Measurements from ENCODE around the gene SYTL2.

SYTL2 gene

GRCh38 chr11:85806016-85806415 lies 4.9 kb downstream of the SYTL2 start:
- DNase-seq (ENCODE audit: extremely low read depth, low read depth) = no peak
- H3K4me3 ChIP-seq (replicated peaks; ENCODE audit: low read depth, low read length) = no peak overlapping the region
- no peak for TF ChIP-seq CTCF (IDR thresholded peaks at IDR 0.05; ENCODE audit: low read depth, low read length, missing control alignments)

GRCh38 chr11:85805387-85805786 lies 5.6 kb downstream of the SYTL2 start:
- DNase-seq (ENCODE audit: extremely low read depth, low read depth) = no peak
- H3K4me3 ChIP-seq (replicated peaks; ENCODE audit: low read depth, low read length) = no peak overlapping the region
- no peak for TF ChIP-seq CTCF (IDR thresholded peaks at IDR 0.05; ENCODE audit: low read depth, low read length, missing control alignments)

- no peak for TF ChIP-seq CTCF (IDR thresholded peaks at IDR 0.05; ENCODE audit: low read depth, low read length, missing control alignments)
- no peak for DNase-seq (ENCODE audit: extremely low read depth, low read depth)
- H3K4me3 ChIP-seq (replicated peaks; ENCODE audit: low read depth, low read length) = no peak overlapping the region
Observed at GRCh38 chr11:85803920-85804319, 7.0 kb downstream of the SYTL2 start.

GRCh38 chr11:85803303-85803702 lies 7.6 kb downstream of the SYTL2 start:
- no peak for DNase-seq (ENCODE audit: extremely low read depth, low read depth)
- TF ChIP-seq CTCF (IDR thresholded peaks at IDR 0.05; ENCODE audit: low read depth, low read length, missing control alignments) = no peak
- H3K4me3 ChIP-seq (replicated peaks; ENCODE audit: low read depth, low read length) = no peak overlapping the region

- no peak for TF ChIP-seq CTCF (IDR thresholded peaks at IDR 0.05; ENCODE audit: low read depth, low read length, missing control alignments)
- no peak overlapping the region for H3K4me3 ChIP-seq (replicated peaks; ENCODE audit: low read depth, low read length)
- DNase-seq (ENCODE audit: extremely low read depth, low read depth) = no peak
Observed at GRCh38 chr11:85801527-85801926, 9.4 kb downstream of the SYTL2 start.

GRCh38 chr11:85800595-85801342 lies 10.2 kb downstream of the SYTL2 start:
- TF ChIP-seq CTCF (IDR thresholded peaks at IDR 0.05; ENCODE audit: low read depth, low read length, missing control alignments) = no peak
- H3K4me3 ChIP-seq (replicated peaks; ENCODE audit: low read depth, low read length) = no peak overlapping the region
- DNase-seq (ENCODE audit: extremely low read depth, low read depth) = no peak

GRCh38 chr11:85799142-85799541 lies 11.8 kb downstream of the SYTL2 start:
- TF ChIP-seq CTCF (IDR thresholded peaks at IDR 0.05; ENCODE audit: low read depth, low read length, missing control alignments) = no peak
- H3K4me3 ChIP-seq (replicated peaks; ENCODE audit: low read depth, low read length) = no peak overlapping the region
- DNase-seq (ENCODE audit: extremely low read depth, low read depth) = no peak
